Stomach smooth muscle (tissue), 2 donors: ENCODE measurements around the gene CCR6.

ENCODE experiments used
- H3K27ac ChIP-seq: one replicate; pipeline ENCODE4 v1.7.0; 2013; ENCODE audit warnings: mild to moderate bottlenecking, low read length, inconsistent platforms
- H3K27me3 ChIP-seq, 2 donors: one replicate each; pipeline ENCODE4 v1.7.0; 2013; ENCODE audit warnings: low read length in 2 of 2; ENCODE audit not compliant: insufficient read depth in 2 of 2, control insufficient read depth in 1 of 2
- H3K36me3 ChIP-seq, 2 donors: one replicate each; pipeline ENCODE4 v1.7.0; 2013; ENCODE audit warnings: low read length in 2 of 2; ENCODE audit not compliant: control insufficient read depth in 2 of 2, insufficient read depth in 2 of 2
- H3K4me1 ChIP-seq: one replicate; pipeline ENCODE4 v1.7.0; 2013; ENCODE audit warnings: low read length; ENCODE audit not compliant: control insufficient read depth, insufficient read depth
- H3K4me3 ChIP-seq, 2 donors: one replicate each; pipeline ENCODE4 v1.7.0; 2013; ENCODE audit warnings: low read length in 2 of 2
- H3K9ac ChIP-seq, 2 donors: one replicate each; pipeline ENCODE4 v1.7.0; 2013; ENCODE audit warnings: low read length in 2 of 2, mild to moderate bottlenecking in 1 of 2
- H3K9me3 ChIP-seq, 2 donors: one replicate each; pipeline ENCODE4 v1.7.0; 2013; ENCODE audit warnings: low read length in 2 of 2; ENCODE audit not compliant: control insufficient read depth in 2 of 2
- donor health status: healthy.
- donor health status: Pancreatic carcinoma.

The CCR6 gene

GRCh38 chr6:167098825-167099225 is 24.1 kb upstream of the CCR6 start:
- no peak overlapping the region for H3K4me3 ChIP-seq
- H3K36me3 ChIP-seq: no peaks in the 10 kb centered on the region
- H3K4me1 ChIP-seq: no peaks in the 10 kb centered on the region
- no peaks in the 10 kb centered on the region for H3K27me3 ChIP-seq
- H3K9ac ChIP-seq: no peak overlapping the region
- no peak overlapping the region for H3K27ac ChIP-seq
- peaks cover 0 to 7% of the 10 kb centered on the region in 2 donors for H3K9me3 ChIP-seq

- H3K9ac ChIP-seq: no peak overlapping the region
- no peak overlapping the region for H3K4me3 ChIP-seq
- no peaks in the 10 kb centered on the region for H3K27me3 ChIP-seq
- H3K9me3 ChIP-seq: peaks cover 0 to 7% of the 10 kb centered on the region in 2 donors
- H3K4me1 ChIP-seq: no peaks in the 10 kb centered on the region
- H3K36me3 ChIP-seq: no peaks in the 10 kb centered on the region
- H3K27ac ChIP-seq: no peak overlapping the region
Measured at GRCh38 chr6:167099707-167100106, 23.2 kb upstream of the CCR6 start.

- no peaks in the 10 kb centered on the region for H3K36me3 ChIP-seq
- H3K4me1 ChIP-seq: no peaks in the 10 kb centered on the region
- H3K4me3 ChIP-seq: no peak overlapping the region
- no peak overlapping the region for H3K27ac ChIP-seq
- H3K9me3 ChIP-seq: peaks cover 0 to 7% of the 10 kb centered on the region in 2 donors
- H3K27me3 ChIP-seq: no peaks in the 10 kb centered on the region
- no peak overlapping the region for H3K9ac ChIP-seq
Measured at GRCh38 chr6:167100241-167100674, 22.6 kb upstream of the CCR6 start.

- H3K4me1 ChIP-seq: no peaks in the 10 kb centered on the region
- peaks cover 0 to 7% of the 10 kb centered on the region in 2 donors for H3K9me3 ChIP-seq
Measured at GRCh38 chr6:167102318-167102717, 20.6 kb upstream of the CCR6 start.

GRCh38 chr6:167103041-167103891 is 19.6 kb upstream of the CCR6 start:
- H3K36me3 ChIP-seq: no peaks in the 10 kb centered on the region
- no peaks in the 10 kb centered on the region for H3K4me1 ChIP-seq
- no peak overlapping the region for H3K4me3 ChIP-seq
- no peaks in the 10 kb centered on the region for H3K27me3 ChIP-seq
- no peak overlapping the region for H3K27ac ChIP-seq
- peaks cover 0 to 7% of the 10 kb centered on the region in 2 donors for H3K9me3 ChIP-seq
- H3K9ac ChIP-seq: no peak overlapping the region

More at GRCh38 chr6:167102318-167102717, 20.6 kb upstream of the CCR6 start:
- no peaks in the 10 kb centered on the region for H3K36me3 ChIP-seq
- no peak overlapping the region for H3K4me3 ChIP-seq
- H3K27me3 ChIP-seq: no peaks in the 10 kb centered on the region
- no peak overlapping the region for H3K9ac ChIP-seq
- H3K27ac ChIP-seq: no peak overlapping the region

- no peaks in the 10 kb centered on the region for H3K36me3 ChIP-seq
- H3K9me3 ChIP-seq: peaks cover 0 to 7% of the 10 kb centered on the region in 2 donors
- H3K9ac ChIP-seq: no peak overlapping the region
- H3K4me3 ChIP-seq: no peak overlapping the region
- H3K4me1 ChIP-seq: no peaks in the 10 kb centered on the region
- no peaks in the 10 kb centered on the region for H3K27me3 ChIP-seq
- no peak overlapping the region for H3K27ac ChIP-seq
Measured at GRCh38 chr6:167104388-167104787, 18.5 kb upstream of the CCR6 start.

- Histone ChIP-seq H3K4me3 (no peak overlapping the region), H3K9ac (no peak overlapping the region), H3K36me3 (no peaks in the 10 kb centered on the region), H3K27me3 (no peaks in the 10 kb centered on the region), H3K4me1 (no peaks in the 10 kb centered on the region), H3K9me3 (peaks cover 0 to 7% of the 10 kb centered on the region in 2 donors), H3K27ac (no peak overlapping the region)
Measured at GRCh38 chr6:167105060-167105459, 17.8 kb upstream of the CCR6 start.

GRCh38 chr6:167106406-167106805 is 16.5 kb upstream of the CCR6 start:
- H3K9me3 ChIP-seq: peaks cover 0 to 7% of the 10 kb centered on the region in 2 donors
- no peak overlapping the region for H3K9ac ChIP-seq
- no peak overlapping the region for H3K27ac ChIP-seq
- no peaks in the 10 kb centered on the region for H3K27me3 ChIP-seq
- no peak overlapping the region for H3K4me3 ChIP-seq
- no peaks in the 10 kb centered on the region for H3K36me3 ChIP-seq
- H3K4me1 ChIP-seq: no peaks in the 10 kb centered on the region

- Histone ChIP-seq H3K9me3 (peaks cover 0 to under 1% of the 10 kb centered on the region in 2 donors), H3K27ac (no peak overlapping the region), H3K4me3 (no peak overlapping the region), H3K27me3 (no peaks in the 10 kb centered on the region), H3K9ac (no peak overlapping the region), H3K4me1 (no peaks in the 10 kb centered on the region), H3K36me3 (no peaks in the 10 kb centered on the region)
Measured at GRCh38 chr6:167107787-167108186, 15.1 kb upstream of the CCR6 start.

GRCh38 chr6:167108278-167108677 is 14.6 kb upstream of the CCR6 start:
- Histone ChIP-seq H3K9ac (no peak overlapping the region), H3K4me1 (no peaks in the 10 kb centered on the region), H3K4me3 (no peak overlapping the region), H3K27ac (no peak overlapping the region), H3K36me3 (no peaks in the 10 kb centered on the region), H3K27me3 (no peaks in the 10 kb centered on the region), H3K9me3 (no peaks in the 10 kb centered on the region)

- no peak overlapping the region for H3K9ac ChIP-seq
- H3K9me3 ChIP-seq: no peaks in the 10 kb centered on the region
- no peak overlapping the region for H3K4me3 ChIP-seq
- no peak overlapping the region for H3K27ac ChIP-seq
- no peaks in the 10 kb centered on the region for H3K27me3 ChIP-seq
- no peaks in the 10 kb centered on the region for H3K36me3 ChIP-seq
- no peaks in the 10 kb centered on the region for H3K4me1 ChIP-seq
Measured at GRCh38 chr6:167109651-167110050, 13.2 kb upstream of the CCR6 start.
